ENCODE results near the gene TOB2. TPM values are rescaled to one million over a fixed set of nuclear protein-coding genes. Genes with fewer than 3 reads are reported as not detected.

Gene TOB2
- total and polyA plus RNA-seq, 2 donors (not counting 1 experiment from before 2014, with no cell fraction given), result 20.6 to 20.9 TPM

GRCh38 chr22:41471568-41471967 lies 25.0 kb upstream of the TOB2 start:
- Histone ChIP-seq H3K9me3 (ENCODE audit: control insufficient read depth, insufficient read depth, low read depth, low read length) (no peaks in the 10 kb centered on the region), H2AFZ (ENCODE audit: low read length) (no peak overlapping the region), H4K20me1 (ENCODE audit: control insufficient read depth, extremely low read depth, insufficient read depth, low read length) (no peaks in the 10 kb centered on the region), H3K79me2 (ENCODE audit: control insufficient read depth, insufficient read depth, low read length) (peaks cover 70% of the 10 kb centered on the region), H3K36me3 (ENCODE audit: control insufficient read depth, insufficient read depth, low read length) (no peaks in the 10 kb centered on the region), H3K4me3 (replicated peaks in 1 of 4; ENCODE audit: control extremely low read depth in 1 of 4, insufficient read depth in 1 of 4, low read depth in 3 of 4, low read length in 4 of 4) (no peak overlapping the region), H3K27ac (ENCODE audit: insufficient read depth, low read length) (no peak overlapping the region), H3K4me1 (ENCODE audit: control insufficient read depth, extremely low read depth, insufficient read depth, low read length) (peaks cover 10% of the 10 kb centered on the region), H3K27me3 (ENCODE audit: control insufficient read depth, insufficient read depth, low read length) (no peaks in the 10 kb centered on the region), H3K4me2 (ENCODE audit: extremely low read depth, insufficient read depth, low read length) (no peak overlapping the region), H3K9ac (ENCODE audit: insufficient read depth, low read length) (no peak overlapping the region)
- TF ChIP-seq EZH2 (IDR thresholded peaks at IDR 0.05; ENCODE audit: low read length, missing control alignments) (no peak), CTCF (conservative IDR thresholded peaks at IDR 0.05 in 1 of 2, IDR thresholded peaks at IDR 0.05 in 1 of 2; ENCODE audit: low read depth in 1 of 2, low read length in 2 of 2) (no peak)
- no peak for DNase-seq (ENCODE audit: low read depth in 2 of 2)

GRCh38 chr22:41470886-41471285 lies 24.3 kb upstream of the TOB2 start:
- no peaks in the 10 kb centered on the region for H3K27me3 ChIP-seq (ENCODE audit: control insufficient read depth, insufficient read depth, low read length)
- H3K4me1 ChIP-seq (ENCODE audit: control insufficient read depth, extremely low read depth, insufficient read depth, low read length), result peaks cover 10% of the 10 kb centered on the region
- H3K36me3 ChIP-seq (ENCODE audit: control insufficient read depth, insufficient read depth, low read length), result no peaks in the 10 kb centered on the region
- H3K9ac ChIP-seq (ENCODE audit: insufficient read depth, low read length), result no peak overlapping the region
- no peaks in the 10 kb centered on the region for H3K9me3 ChIP-seq (ENCODE audit: control insufficient read depth, insufficient read depth, low read depth, low read length)
- no peak overlapping the region for H3K27ac ChIP-seq (ENCODE audit: insufficient read depth, low read length)
- TF ChIP-seq CTCF (conservative IDR thresholded peaks at IDR 0.05 in 1 of 2, IDR thresholded peaks at IDR 0.05 in 1 of 2; ENCODE audit: low read depth in 1 of 2, low read length in 2 of 2), result no peak
- TF ChIP-seq EZH2 (IDR thresholded peaks at IDR 0.05; ENCODE audit: low read length, missing control alignments), result no peak
- H4K20me1 ChIP-seq (ENCODE audit: control insufficient read depth, extremely low read depth, insufficient read depth, low read length), result no peaks in the 10 kb centered on the region
- no peak for DNase-seq (ENCODE audit: low read depth in 2 of 2)
- no peak overlapping the region for H2AFZ ChIP-seq (ENCODE audit: low read length)
- peaks cover 73% of the 10 kb centered on the region for H3K79me2 ChIP-seq (ENCODE audit: control insufficient read depth, insufficient read depth, low read length)
- H3K4me3 ChIP-seq (replicated peaks in 1 of 4; ENCODE audit: control extremely low read depth in 1 of 4, insufficient read depth in 1 of 4, low read depth in 3 of 4, low read length in 4 of 4), result no peak overlapping the region
- H3K4me2 ChIP-seq (ENCODE audit: extremely low read depth, insufficient read depth, low read length), result no peak overlapping the region

GRCh38 chr22:41469218-41469851 lies 22.7 kb upstream of the TOB2 start:
- H3K27ac ChIP-seq (ENCODE audit: insufficient read depth, low read length), result peak overlapping the region; percentile 97
- TF ChIP-seq EZH2 (IDR thresholded peaks at IDR 0.05; ENCODE audit: low read length, missing control alignments) (no peak), CTCF (conservative IDR thresholded peaks at IDR 0.05 in 1 of 2, IDR thresholded peaks at IDR 0.05 in 1 of 2; ENCODE audit: low read depth in 1 of 2, low read length in 2 of 2) (no peak)
- H2AFZ ChIP-seq (ENCODE audit: low read length), result peak overlapping the region; percentile 48
- no peaks in the 10 kb centered on the region for H3K27me3 ChIP-seq (ENCODE audit: control insufficient read depth, insufficient read depth, low read length)
- no peak for DNase-seq (ENCODE audit: low read depth in 2 of 2)
- H3K4me1 ChIP-seq (ENCODE audit: control insufficient read depth, extremely low read depth, insufficient read depth, low read length), result peaks cover 10% of the 10 kb centered on the region
- H3K79me2 ChIP-seq (ENCODE audit: control insufficient read depth, insufficient read depth, low read length), result peaks cover 67% of the 10 kb centered on the region
- peak overlapping the region; percentile 93 for H3K9ac ChIP-seq (ENCODE audit: insufficient read depth, low read length)
- no peaks in the 10 kb centered on the region for H3K9me3 ChIP-seq (ENCODE audit: control insufficient read depth, insufficient read depth, low read depth, low read length)
- peaks cover 7% of the 10 kb centered on the region for H3K36me3 ChIP-seq (ENCODE audit: control insufficient read depth, insufficient read depth, low read length)
- peak overlapping the region; percentile 81 to 98 (median 93) for H3K4me3 ChIP-seq (replicated peaks in 1 of 4; ENCODE audit: control extremely low read depth in 1 of 4, insufficient read depth in 1 of 4, low read depth in 3 of 4, low read length in 4 of 4)
- H3K4me2 ChIP-seq (ENCODE audit: extremely low read depth, insufficient read depth, low read length), result peak overlapping the region; percentile 96
- H4K20me1 ChIP-seq (ENCODE audit: control insufficient read depth, extremely low read depth, insufficient read depth, low read length), result no peaks in the 10 kb centered on the region

All from fibroblast of lung (primary cell).